ENCODE measurements around the gene SYNDIG1. TPM values are rescaled to one million over a fixed set of nuclear protein-coding genes. Genes with fewer than 3 reads are reported as not detected.
A peak's percentile ranks its signal among the peaks of the same experiment; 100 is the strongest.

The SYNDIG1 gene
- total and polyA plus RNA-seq, 2 of the 4 experiments (the other 2 are of a cell fraction): not detected

GRCh38 chr20:24695529-24696225, 226.2 kb downstream of the SYNDIG1 start:
- intact Hi-C loops (cut with micrococcal nuclease): no loop called here
- CTCF ChIA-PET: no interaction called here

More at GRCh38 chr20:24695529-24696225, 226.2 kb downstream of the SYNDIG1 start:
- Histone ChIP-seq H2AK5ac (ENCODE audit: low read depth, low read length) (no peak overlapping the region), H4K5ac (ENCODE audit: low read depth, low read length) (no peak overlapping the region), H3K4me1 (ENCODE audit: control insufficient read depth, insufficient read depth, low read length) (no peaks in the 10 kb centered on the region), H4K91ac (ENCODE audit: insufficient read depth, low read depth, low read length) (no peak overlapping the region), H3K23ac (ENCODE audit: low read depth, low read length) (no peak overlapping the region), H3K79me1 (ENCODE audit: low read depth in 1 of 2, low read length in 2 of 2) (no peaks in the 10 kb centered on the region), H4K20me1 (ENCODE audit: insufficient read depth, low read length) (no peaks in the 10 kb centered on the region), H3K4me3 (ENCODE audit: insufficient read depth, low read depth, low read length) (no peak overlapping the region), H2BK5ac (ENCODE audit: low read depth, low read length, poor library complexity, severe bottlenecking) (no peak overlapping the region), H2AFZ (replicated peaks; ENCODE audit: low read length, poor library complexity) (no peak overlapping the region), H2BK15ac (ENCODE audit: low read depth, low read length) (no peak overlapping the region), H2BK120ac (ENCODE audit: low read depth, low read length) (no peak overlapping the region), H3K27ac (ENCODE audit: insufficient read depth, low read length) (no peak overlapping the region), H3K56ac (ENCODE audit: extremely low read depth, insufficient read depth, low read length) (no peak overlapping the region), H3K36me3 (ENCODE audit: control insufficient read depth, insufficient read depth, low read length) (no peaks in the 10 kb centered on the region), H4K8ac (ENCODE audit: low read depth in 2 of 2, low read length in 2 of 2) (no peak overlapping the region), H3K27me3 (ENCODE audit: control insufficient read depth, insufficient read depth, low read length) (peaks cover 49% of the 10 kb centered on the region), H3K9me3 (ENCODE audit: control insufficient read depth, insufficient read depth, low read length) (no peaks in the 10 kb centered on the region), H2AK9ac (replicated peaks; ENCODE audit: low read depth, low read length, poor library complexity) (no peak overlapping the region), H3K9me1 (ENCODE audit: insufficient read depth, low read length) (no peaks in the 10 kb centered on the region), H3K14ac (replicated peaks; ENCODE audit: low read depth, low read length) (no peak overlapping the region), H2BK20ac (ENCODE audit: low read depth, low read length) (no peak overlapping the region), H3K18ac (ENCODE audit: low read depth, low read length) (no peak overlapping the region), H3K4ac (ENCODE audit: low read depth, low read length) (no peak overlapping the region), H3K4me2 (ENCODE audit: low read depth, low read length) (no peak overlapping the region), H3K9ac (ENCODE audit: low read depth, low read length) (no peak overlapping the region)
- WGBS, 2 experiments (ENCODE audit: extremely low coverage in 2 of 2, insufficient read length in 1 of 2): 100% methylated on average over 1 of the region's 2 CpGs; no CpG with 5 or more reads in 1 of the 2 experiments
- DNase-seq (no peak), ATAC-seq (ENCODE audit: low read depth) (no peak)
- dilution Hi-C loops (cut with HindIII; ENCODE audit: low sequenced_read_pairs, unreplicated experiment): no loop called here
- TF ChIP-seq CEBPB (IDR thresholded peaks at IDR 0.05; ENCODE audit: low read depth, low read length): 0 out of 2 replicates have a peak, but pooled peaks have one; percentile 34
- no peak for TF ChIP-seq MXI1 (IDR thresholded peaks at IDR 0.05; ENCODE audit: borderline replicate concordance, low read depth, low read length)
- TF ChIP-seq FOS (IDR thresholded peaks at IDR 0.05; ENCODE audit: low read depth, low read length): no peak
- no peak for TF ChIP-seq RFX5 (IDR thresholded peaks at IDR 0.05; ENCODE audit: low read depth, low read length)
- TF ChIP-seq CTCF (conservative IDR thresholded peaks at IDR 0.05; ENCODE audit: low read depth, low read length): no peak
- no peak for TF ChIP-seq MAZ (IDR thresholded peaks at IDR 0.05; ENCODE audit: borderline replicate concordance, low read depth, low read length)
- TF ChIP-seq USF2 (IDR thresholded peaks at IDR 0.05; ENCODE audit: low read depth, low read length): no peak
- TF ChIP-seq POLR2A (IDR thresholded peaks at IDR 0.05; ENCODE audit: low read depth, low read length): no peak
- POLR2A ChIA-PET (ENCODE audit: unreplicated experiment): no interaction called here
- in situ Hi-C loops (cut with MboI; ENCODE audit: low sequenced_read_pairs): no loop called here
- BruUV-seq (replicated peaks): no TSS peak

All from IMR-90 (cell line).